ENCODE data around the gene OLFML3. TPM values are rescaled to one million over a fixed set of nuclear protein-coding genes. Genes with fewer than 3 reads are reported as not detected.
A peak's percentile ranks its signal among the peaks of the same experiment; 100 is the strongest.
"Not testable (repeated sequence)": the region's sequence is repeated elsewhere in the genome, so short reads cannot be mapped to it uniquely, and the experiment has no call there.

Gene OLFML3
- total RNA-seq: 81.0 TPM

- DNase-seq: peak; percentile 97
These were observed at the start of gene OLFML3 for GRCh38 chr1:113978863-113979702. Gene OLFML3 (plus strand): TSS chr1:113979474. CDS start chr1:113979517, 43 bp downstream.

GRCh38 chr1:113929750-113930498 is 49.4 kb upstream of the OLFML3 start:
- peak; percentile 22 for DNase-seq

- DNase-seq: no peak
These were observed 48.6 kb upstream of the OLFML3 start for GRCh38 chr1:113930499-113931161.

- DNase-seq: no peak
These were observed 47.8 kb upstream of the OLFML3 start for GRCh38 chr1:113931451-113931851.

- DNase-seq: no peak
These were observed 45.3 kb upstream of the OLFML3 start for GRCh38 chr1:113934006-113934405.

- no peak for DNase-seq
These were observed 44.7 kb upstream of the OLFML3 start for GRCh38 chr1:113934511-113935055.

GRCh38 chr1:113935176-113935575 is 44.1 kb upstream of the OLFML3 start:
- DNase-seq: no peak

- DNase-seq: no peak
These were observed 43.3 kb upstream of the OLFML3 start for GRCh38 chr1:113935970-113936369.

- no peak for DNase-seq
These were observed 42.1 kb upstream of the OLFML3 start for GRCh38 chr1:113937146-113937545.

GRCh38 chr1:113938192-113938591 is 41.1 kb upstream of the OLFML3 start:
- no peak for DNase-seq

GRCh38 chr1:113940365-113941244 is 38.7 kb upstream of the OLFML3 start:
- DNase-seq: no peak

- no peak for DNase-seq
These were observed 38.1 kb upstream of the OLFML3 start for GRCh38 chr1:113941245-113941559.

- no peak for DNase-seq
These were observed 36.7 kb upstream of the OLFML3 start for GRCh38 chr1:113942527-113942926.

GRCh38 chr1:113943028-113943811 is 36.1 kb upstream of the OLFML3 start:
- DNase-seq: no peak

GRCh38 chr1:113945329-113945728 is 33.9 kb upstream of the OLFML3 start:
- DNase-seq: no peak

- DNase-seq: no peak
These were observed 33.2 kb upstream of the OLFML3 start for GRCh38 chr1:113946112-113946511.

GRCh38 chr1:113946678-113947387 is 32.4 kb upstream of the OLFML3 start:
- no peak for DNase-seq

GRCh38 chr1:113947388-113948107 is 31.7 kb upstream of the OLFML3 start:
- no peak for DNase-seq

GRCh38 chr1:113948151-113948550 is 31.1 kb upstream of the OLFML3 start:
- DNase-seq: not testable (repeated sequence)

- no peak for DNase-seq
These were observed 30.3 kb upstream of the OLFML3 start for GRCh38 chr1:113949007-113949406.

All from skin of body (tissue), 2 donors.